DND-41 (cell line): Measurements from ENCODE around the gene PLXNA3.

ENCODE experiments used
- CTCF ChIP-seq: IDR thresholded peaks from 2 replicates; pipeline ENCODE4 v1.5.1; 2012; ENCODE audit warnings: borderline replicate concordance, low read length, moderate library complexity, mild to moderate bottlenecking; ENCODE audit not compliant: poor library complexity, severe bottlenecking; ENCODE audit errors: extremely low read depth
- EZH2 ChIP-seq: IDR thresholded peaks from 3 replicates; pipeline ENCODE4 v1.6.1; 2012; ENCODE audit warnings: borderline replicate concordance, low read depth, mild to moderate bottlenecking, moderate library complexity, low read length, inconsistent platforms; ENCODE audit not compliant: severe bottlenecking

DNA sequence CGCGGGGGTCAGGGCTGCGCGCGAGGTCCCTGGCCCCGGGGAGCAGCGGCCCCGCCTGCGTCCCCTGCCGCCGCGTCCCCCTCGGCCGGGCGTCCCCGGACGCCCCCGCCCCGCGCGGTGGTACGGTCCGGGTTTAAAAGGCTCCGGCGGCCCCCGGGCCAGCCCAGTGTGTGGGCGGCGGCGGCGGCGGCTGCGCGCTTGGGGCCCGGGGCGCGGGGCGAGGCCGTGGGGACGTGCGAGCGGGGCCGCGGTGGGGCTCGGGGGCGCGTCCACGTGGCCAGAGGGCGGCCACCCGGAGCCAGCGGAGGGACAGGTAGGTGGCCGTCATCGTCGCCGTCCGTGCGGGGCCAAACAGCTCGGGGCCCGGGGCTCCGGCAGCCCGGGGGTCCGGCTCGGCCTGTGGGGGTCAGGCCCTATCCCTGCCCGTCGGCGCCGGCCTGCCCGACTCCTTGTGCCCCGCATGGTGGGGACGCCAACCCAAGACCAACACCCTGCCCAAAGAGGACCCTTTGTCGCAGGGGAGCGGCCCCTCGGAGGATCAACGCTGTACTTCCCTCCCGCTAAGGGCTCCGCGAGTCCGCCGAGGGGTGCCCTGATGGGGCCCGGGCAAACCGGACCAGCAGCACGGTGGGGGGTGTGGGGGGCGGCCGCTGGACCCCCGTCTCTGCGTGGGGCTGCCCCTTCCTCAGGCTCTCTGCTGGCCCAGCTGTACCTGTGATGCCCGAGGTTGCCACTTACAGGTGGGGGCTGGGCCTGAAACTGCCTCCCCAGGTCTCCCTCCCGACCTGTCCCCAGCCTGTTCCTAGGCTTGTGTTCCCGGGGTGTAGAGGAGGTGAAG, at the start of gene PLXNA3:
- TF ChIP-seq CTCF (no peak), EZH2 (no peak)
